ENCODE results near the gene CFL1.
"Not testable (repeated sequence)": the region's sequence is repeated elsewhere in the genome, so short reads cannot be mapped to it uniquely, and the experiment has no call there.

Gene CFL1

DNA sequence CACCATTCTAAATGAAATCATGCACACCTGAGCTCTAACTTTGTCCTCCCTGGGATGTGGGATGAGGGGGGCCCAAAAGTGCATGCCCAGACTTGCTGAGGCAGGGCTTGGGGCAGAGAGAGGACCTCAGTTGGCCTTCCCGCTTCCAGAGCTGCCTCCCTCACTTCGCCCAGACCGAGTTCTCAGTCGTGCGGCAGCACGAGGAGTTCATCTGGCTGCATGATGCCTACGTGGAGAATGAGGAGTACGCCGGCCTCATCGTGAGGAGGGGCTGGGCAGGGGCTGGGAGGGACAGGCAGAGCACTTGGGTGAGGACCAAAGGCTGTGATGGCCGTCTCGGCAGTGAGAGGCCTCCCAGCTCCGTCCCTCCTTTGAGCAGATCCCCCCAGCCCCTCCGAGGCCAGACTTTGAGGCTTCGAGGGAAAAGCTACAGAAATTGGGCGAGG, 8.2 kb downstream of the CFL1 start:
- TF ChIP-seq, protein P1, sequence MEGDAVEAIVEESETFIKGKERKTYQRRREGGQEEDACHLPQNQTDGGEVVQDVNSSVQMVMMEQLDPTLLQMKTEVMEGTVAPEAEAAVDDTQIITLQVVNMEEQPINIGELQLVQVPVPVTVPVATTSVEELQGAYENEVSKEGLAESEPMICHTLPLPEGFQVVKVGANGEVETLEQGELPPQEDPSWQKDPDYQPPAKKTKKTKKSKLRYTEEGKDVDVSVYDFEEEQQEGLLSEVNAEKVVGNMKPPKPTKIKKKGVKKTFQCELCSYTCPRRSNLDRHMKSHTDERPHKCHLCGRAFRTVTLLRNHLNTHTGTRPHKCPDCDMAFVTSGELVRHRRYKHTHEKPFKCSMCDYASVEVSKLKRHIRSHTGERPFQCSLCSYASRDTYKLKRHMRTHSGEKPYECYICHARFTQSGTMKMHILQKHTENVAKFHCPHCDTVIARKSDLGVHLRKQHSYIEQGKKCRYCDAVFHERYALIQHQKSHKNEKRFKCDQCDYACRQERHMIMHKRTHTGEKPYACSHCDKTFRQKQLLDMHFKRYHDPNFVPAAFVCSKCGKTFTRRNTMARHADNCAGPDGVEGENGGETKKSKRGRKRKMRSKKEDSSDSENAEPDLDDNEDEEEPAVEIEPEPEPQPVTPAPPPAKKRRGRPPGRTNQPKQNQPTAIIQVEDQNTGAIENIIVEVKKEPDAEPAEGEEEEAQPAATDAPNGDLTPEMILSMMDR (IDR thresholded peaks at IDR 0.05; ENCODE audit: low read depth, low read length) = no peak
- H3K4me3 ChIP-seq (replicated peaks in 1 of 2; ENCODE audit: low read depth in 2 of 2, low read length in 2 of 2) = no peak overlapping the region
- no peak for DNase-seq (ENCODE audit: low read depth in 2 of 2)

DNA sequence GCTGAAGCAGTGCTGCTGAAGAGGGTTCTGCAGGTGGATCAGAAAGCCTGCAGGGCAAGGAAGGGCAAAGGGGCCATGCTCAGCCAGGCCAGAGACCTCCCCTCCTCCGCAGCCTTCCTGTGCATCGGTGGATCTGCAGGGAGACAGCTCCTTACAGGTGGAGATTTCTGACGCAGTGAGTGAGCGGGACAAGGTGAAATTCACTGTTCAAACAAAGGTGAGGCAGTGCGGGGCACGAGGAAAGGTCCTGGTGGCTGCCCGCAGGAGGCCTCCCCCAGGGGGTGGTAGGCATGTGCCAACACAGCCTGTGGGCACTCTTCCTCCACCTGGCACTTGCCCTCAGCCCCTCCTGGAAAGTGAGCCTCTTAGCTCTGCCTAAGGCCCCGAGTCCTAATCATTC, 8.6 kb downstream of the CFL1 start:
- TF ChIP-seq, protein P1 (IDR thresholded peaks at IDR 0.05; ENCODE audit: low read depth, low read length) = no peak
- H3K4me3 ChIP-seq (replicated peaks in 1 of 2; ENCODE audit: low read depth in 2 of 2, low read length in 2 of 2) = no peak overlapping the region
- no peak for DNase-seq (ENCODE audit: low read depth in 2 of 2)

DNA sequence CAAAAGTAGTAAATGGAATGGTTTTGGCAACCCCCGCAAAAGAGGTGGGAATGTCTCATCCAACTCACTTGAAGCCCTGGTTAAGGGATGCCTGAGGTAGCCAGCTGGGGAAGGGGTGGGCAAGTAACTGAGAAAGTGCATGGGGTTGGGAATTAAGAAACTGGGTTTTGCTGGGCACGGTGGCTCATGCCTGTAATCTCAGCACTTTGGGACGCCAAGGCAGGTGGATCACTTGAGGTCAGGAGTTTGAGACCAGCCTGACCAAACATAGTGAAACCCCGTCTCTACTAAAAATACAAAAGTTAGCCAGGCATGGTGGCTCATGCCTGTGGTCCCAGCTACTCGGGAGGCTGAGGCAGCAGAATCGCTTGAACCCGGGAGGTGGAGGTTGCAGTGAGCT, 9.3 kb downstream of the CFL1 start:
- not testable (repeated sequence) for DNase-seq (ENCODE audit: low read depth in 2 of 2); H3K4me3 ChIP-seq (replicated peaks in 1 of 2; ENCODE audit: low read depth in 2 of 2, low read length in 2 of 2)

DNA sequence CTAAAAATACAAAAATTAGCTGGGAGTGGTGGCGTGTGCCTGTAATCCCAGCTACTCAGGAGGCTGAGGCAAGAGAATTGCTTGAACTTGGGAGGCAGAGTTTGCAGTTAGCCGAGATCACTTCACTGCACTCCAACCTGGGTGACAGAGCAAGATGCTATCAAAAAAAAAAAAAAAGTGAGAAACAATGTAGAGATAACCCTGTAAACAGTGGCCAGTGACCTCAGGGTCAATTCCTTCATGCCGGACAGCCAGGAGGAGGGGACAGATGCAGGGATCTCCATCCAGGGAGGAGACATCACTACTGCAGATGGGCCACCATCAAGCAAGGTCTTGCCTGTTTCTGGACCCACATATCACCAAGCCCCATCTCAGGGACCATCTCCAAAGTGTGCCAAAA, 10.2 kb downstream of the CFL1 start:
- TF ChIP-seq, protein P1 (IDR thresholded peaks at IDR 0.05; ENCODE audit: low read depth, low read length) = no peak
- no peak for DNase-seq (ENCODE audit: low read depth in 2 of 2)

DNA sequence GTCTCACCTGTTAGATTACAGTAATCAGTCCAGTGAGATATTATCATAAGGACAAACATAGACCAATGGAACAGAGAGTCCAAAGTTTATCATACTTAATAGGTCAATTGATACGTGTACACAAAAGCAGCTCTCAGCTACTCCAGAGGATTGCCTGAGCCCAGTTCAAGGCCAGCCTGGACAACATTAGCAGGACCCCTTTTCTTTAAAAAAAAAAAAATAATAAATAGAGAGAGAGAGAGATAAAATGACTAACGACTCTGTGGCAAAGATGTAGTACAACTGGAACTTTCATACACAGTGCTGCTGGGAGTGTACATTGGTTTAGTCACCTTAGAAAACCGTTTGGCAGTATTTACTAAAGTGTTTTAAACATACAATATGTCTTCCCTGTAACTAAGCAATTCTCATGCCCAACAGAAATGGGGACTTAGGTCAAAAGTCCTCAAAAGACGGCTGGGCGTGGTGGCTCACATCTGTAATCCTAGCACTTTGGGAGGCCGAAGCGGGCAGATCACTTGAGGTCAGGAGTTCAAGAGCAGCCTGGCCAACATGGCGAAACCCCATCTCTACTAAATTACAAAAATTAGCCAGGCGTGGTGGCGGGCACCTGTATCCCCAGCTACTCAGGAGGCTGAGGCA, 13.6 kb downstream of the CFL1 start:
- TF ChIP-seq, protein P1 (IDR thresholded peaks at IDR 0.05; ENCODE audit: low read depth, low read length) = no peak
- DNase-seq (ENCODE audit: low read depth in 2 of 2) = no peak
- no peak overlapping the region for H3K4me3 ChIP-seq (replicated peaks in 1 of 2; ENCODE audit: low read depth in 2 of 2, low read length in 2 of 2)

More for the DNA sequence above, 10.2 kb downstream of the CFL1 start:
- H3K4me3 ChIP-seq (replicated peaks in 1 of 2; ENCODE audit: low read depth in 2 of 2, low read length in 2 of 2) = no peak overlapping the region

- H3K4me3 ChIP-seq (replicated peaks in 1 of 2; ENCODE audit: low read depth in 2 of 2, low read length in 2 of 2) = no peak overlapping the region
- DNase-seq (ENCODE audit: low read depth in 2 of 2) = no peak
- TF ChIP-seq, protein P1 (IDR thresholded peaks at IDR 0.05; ENCODE audit: low read depth, low read length) = no peak
These were observed 14.2 kb downstream of the CFL1 start for GRCh38 chr11:65843811-65844210.

DNA sequence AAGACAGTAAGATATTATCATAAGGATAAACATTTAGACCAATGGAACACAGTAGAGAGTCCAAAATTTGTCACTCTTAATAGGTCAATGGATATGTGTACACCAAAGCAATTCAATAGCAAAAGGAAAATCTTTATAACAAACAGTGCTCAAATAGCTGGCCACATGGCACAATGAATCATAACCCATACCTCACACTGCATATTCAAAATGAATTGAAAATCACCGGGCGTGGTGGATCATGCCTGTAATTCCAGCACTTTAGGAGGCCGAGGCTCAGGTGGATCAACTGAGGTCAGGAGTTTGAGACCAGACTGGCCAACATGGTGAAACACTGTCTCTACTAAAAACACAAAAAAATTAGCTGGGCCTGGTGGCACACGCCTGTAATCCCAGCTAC, 15.8 kb downstream of the CFL1 start:
- TF ChIP-seq, protein P1 (IDR thresholded peaks at IDR 0.05; ENCODE audit: low read depth, low read length) = no peak
- DNase-seq (ENCODE audit: low read depth in 2 of 2) = no peak
- H3K4me3 ChIP-seq (replicated peaks in 1 of 2; ENCODE audit: low read depth in 2 of 2, low read length in 2 of 2) = no peak overlapping the region

Data from cardiac fibroblast (primary cell).